Measurements from ENCODE around the gene TLCD3B. TPM values are rescaled to one million over a fixed set of nuclear protein-coding genes. Genes with fewer than 3 reads are reported as not detected.
A peak's percentile ranks its signal among the peaks of the same experiment; 100 is the strongest.

TLCD3B gene
- total RNA-seq, 1 donor from 2014 or later: 2.1 TPM

GRCh38 chr16:30054451-30054850 lies 23.4 kb upstream of the TLCD3B start:
- Mint-ChIP-seq H3K9me3 (no peaks in the 10 kb centered on the region), H3K4me3 (peak overlapping the region; percentile 82), H3K27ac (no peak overlapping the region), H3K4me1 (ENCODE audit: unreplicated experiment) (peaks cover 22% of the 10 kb centered on the region), H3K27me3 (no peaks in the 10 kb centered on the region), H3K36me3 (no peaks in the 10 kb centered on the region)
- DNase-seq (ENCODE audit: extremely low spot score, unreplicated experiment): no peak
- no peak for TF ChIP-seq CTCF (conservative IDR thresholded peaks at IDR 0.05)

GRCh38 chr16:30053376-30054015 lies 22.4 kb upstream of the TLCD3B start:
- no peaks in the 10 kb centered on the region for H3K36me3 Mint-ChIP-seq
- TF ChIP-seq CTCF (conservative IDR thresholded peaks at IDR 0.05): no peak
- H3K27me3 Mint-ChIP-seq: no peaks in the 10 kb centered on the region
- DNase-seq (ENCODE audit: extremely low spot score, unreplicated experiment): no peak
- H3K9me3 Mint-ChIP-seq: no peaks in the 10 kb centered on the region
- peak overlapping the region; percentile 75 for H3K27ac Mint-ChIP-seq
- peaks cover 22% of the 10 kb centered on the region for H3K4me1 Mint-ChIP-seq (ENCODE audit: unreplicated experiment)
- H3K4me3 Mint-ChIP-seq: peak overlapping the region; percentile 92

GRCh38 chr16:30052671-30053372 lies 21.8 kb upstream of the TLCD3B start:
- TF ChIP-seq CTCF (conservative IDR thresholded peaks at IDR 0.05): no peak
- H3K36me3 Mint-ChIP-seq: no peaks in the 10 kb centered on the region
- peaks cover 22% of the 10 kb centered on the region for H3K4me1 Mint-ChIP-seq (ENCODE audit: unreplicated experiment)
- peak overlapping the region; percentile 92 for H3K4me3 Mint-ChIP-seq
- no peaks in the 10 kb centered on the region for H3K9me3 Mint-ChIP-seq
- H3K27me3 Mint-ChIP-seq: no peaks in the 10 kb centered on the region
- peak; percentile 95 for DNase-seq (ENCODE audit: extremely low spot score, unreplicated experiment)
- H3K27ac Mint-ChIP-seq: peak overlapping the region; percentile 66

GRCh38 chr16:30051518-30051917 lies 20.4 kb upstream of the TLCD3B start:
- Mint-ChIP-seq H3K9me3 (no peaks in the 10 kb centered on the region), H3K4me1 (ENCODE audit: unreplicated experiment) (peaks cover 22% of the 10 kb centered on the region), H3K27ac (peak overlapping the region; percentile 19), H3K27me3 (no peaks in the 10 kb centered on the region), H3K4me3 (peak overlapping the region; percentile 84), H3K36me3 (no peaks in the 10 kb centered on the region)
- no peak for TF ChIP-seq CTCF (conservative IDR thresholded peaks at IDR 0.05)
- DNase-seq (ENCODE audit: extremely low spot score, unreplicated experiment): no peak

- H3K4me1 Mint-ChIP-seq (ENCODE audit: unreplicated experiment): peaks cover 16% of the 10 kb centered on the region
Measured at GRCh38 chr16:30049871-30050270, 18.8 kb upstream of the TLCD3B start.

More at GRCh38 chr16:30049871-30050270, 18.8 kb upstream of the TLCD3B start:
- Mint-ChIP-seq H3K4me3 (no peak overlapping the region), H3K36me3 (no peaks in the 10 kb centered on the region), H3K27ac (no peak overlapping the region), H3K27me3 (no peaks in the 10 kb centered on the region), H3K9me3 (no peaks in the 10 kb centered on the region)
- TF ChIP-seq CTCF (conservative IDR thresholded peaks at IDR 0.05): no peak
- no peak for DNase-seq (ENCODE audit: extremely low spot score, unreplicated experiment)
